SK-N-SH treated with all-trans-retinoic acid at 6 μM for 48 hours (cell line): ENCODE data around the gene INPP4B.

ENCODE experiments used
- ATAC-seq: fragments of 200-7000 bp; cut with Tn5 transposase; 3 replicates; pipeline ENCODE4 v1.9.1; 2020; ENCODE audit warnings: mild to moderate bottlenecking, moderate library complexity
- ARNTL ChIP-seq: fragments of 450-650 bp; formaldehyde crosslinking; IDR thresholded peaks from 2 replicates; pipeline ENCODE4 v1.5.0; 2020; ENCODE audit warnings: low read depth, mild to moderate bottlenecking, moderate library complexity, borderline replicate concordance
- BACH2 ChIP-seq: fragments of 250-450 bp; sonication (Bioruptor Pico); IDR thresholded peaks from 2 replicates; pipeline ENCODE4 v1.9.0; 2021; ENCODE audit warnings: mild to moderate bottlenecking, borderline replicate concordance
- CREB5 ChIP-seq: fragments of 250-450 bp; sonication (Bioruptor Pico); IDR thresholded peaks from 2 replicates; pipeline ENCODE4 v1.5.1; 2020; ENCODE audit warnings: low read depth, mild to moderate bottlenecking, moderate library complexity
- CSDC2 ChIP-seq: fragments of 250-450 bp; sonication (Bioruptor Pico); IDR thresholded peaks from 2 replicates; pipeline ENCODE4 v1.5.0; 2020; ENCODE audit warnings: mild to moderate bottlenecking, moderate library complexity
- CSRNP3 ChIP-seq: fragments of 250-450 bp; sonication (Bioruptor Pico); IDR thresholded peaks from 2 replicates; pipeline ENCODE4 v1.5.1; 2021; ENCODE audit warnings: mild to moderate bottlenecking, moderate library complexity
- ESRRG ChIP-seq: fragments of 250-450 bp; sonication (Bioruptor Pico); IDR thresholded peaks from 2 replicates; pipeline ENCODE4 v1.6.1; 2021; ENCODE audit warnings: mild to moderate bottlenecking
- GLIS3 ChIP-seq: fragments of 250-450 bp; sonication (Bioruptor Pico); IDR thresholded peaks from 2 replicates; pipeline ENCODE4 v1.5.0; 2020; ENCODE audit warnings: mild to moderate bottlenecking, moderate library complexity
- ISL1 ChIP-seq: fragments of 250-450 bp; sonication (Bioruptor Pico); IDR thresholded peaks from 2 replicates; pipeline ENCODE4 v2.1.2; 2022; ENCODE audit warnings: mild to moderate bottlenecking, moderate library complexity
- OSR1 ChIP-seq: fragments of 250-450 bp; sonication (Bioruptor Pico); IDR thresholded peaks from 2 replicates; pipeline ENCODE4 v1.8.0; 2022; ENCODE audit warnings: moderate library complexity, mild to moderate bottlenecking, inconsistent platforms
- POU6F1 ChIP-seq: fragments of 250-450 bp; sonication (Bioruptor Pico); IDR thresholded peaks from 2 replicates; pipeline ENCODE4 v1.8.0; 2021; ENCODE audit warnings: low read depth, mild to moderate bottlenecking, moderate library complexity, borderline replicate concordance
- RARB ChIP-seq: fragments of 250-450 bp; sonication (Bioruptor Pico); IDR thresholded peaks from 2 replicates; pipeline ENCODE4 v1.8.0; 2021; ENCODE audit warnings: mild to moderate bottlenecking, moderate library complexity
- SNAI2 ChIP-seq: fragments of 250-450 bp; sonication (Bioruptor Pico); IDR thresholded peaks from 2 replicates; pipeline ENCODE4 v1.5.0; 2020; ENCODE audit warnings: mild to moderate bottlenecking, moderate library complexity
- TCF4 ChIP-seq: fragments of 250-450 bp; sonication (Bioruptor Pico); IDR thresholded peaks from 2 replicates; pipeline ENCODE4 v1.8.0; 2021; ENCODE audit warnings: mild to moderate bottlenecking, moderate library complexity, borderline replicate concordance
- TOX ChIP-seq: fragments of 250-450 bp; sonication (Bioruptor Pico); IDR thresholded peaks from 2 replicates; pipeline ENCODE4 v1.8.0; 2021; ENCODE audit warnings: mild to moderate bottlenecking, moderate library complexity, borderline replicate concordance
- TSHZ2 ChIP-seq: fragments of 250-450 bp; sonication (Bioruptor Pico); IDR thresholded peaks from 2 replicates; pipeline ENCODE4 v1.5.0; 2020; ENCODE audit warnings: mild to moderate bottlenecking, moderate library complexity
- ZC3H10 ChIP-seq: fragments of 250-450 bp; sonication (Bioruptor Pico); IDR thresholded peaks from 2 replicates; pipeline ENCODE4 v1.5.1; 2021; ENCODE audit warnings: mild to moderate bottlenecking, moderate library complexity
- ZFP3 ChIP-seq: fragments of 250-450 bp; sonication (Bioruptor Pico); IDR thresholded peaks from 2 replicates; pipeline ENCODE4 v1.5.0; 2020; ENCODE audit warnings: mild to moderate bottlenecking, moderate library complexity
- ZFP30 ChIP-seq: fragments of 450-650 bp; formaldehyde crosslinking; IDR thresholded peaks from 2 replicates; pipeline ENCODE4 v1.5.0; 2022; ENCODE audit warnings: mild to moderate bottlenecking, moderate library complexity
- ZNF565 ChIP-seq: fragments of 450-650 bp; formaldehyde crosslinking; conservative IDR thresholded peaks from 2 replicates; pipeline ENCODE4 v1.5.0; 2020; ENCODE audit warnings: low read depth, mild to moderate bottlenecking, moderate library complexity
- ZNF8 ChIP-seq: fragments of 450-650 bp; formaldehyde crosslinking; IDR thresholded peaks from 2 replicates; pipeline ENCODE4 v1.5.0; 2020; ENCODE audit warnings: mild to moderate bottlenecking, moderate library complexity

Gene INPP4B

GRCh38 chr4:142566243-142566642 lies 279.9 kb downstream of the INPP4B start:
- no peak for ATAC-seq
- TF ChIP-seq CREB5 (CRISPR knock-in tag) = no peak
- no peak for TF ChIP-seq GLIS3 (CRISPR knock-in tag)
- TF ChIP-seq TOX = no peak
- no peak for TF ChIP-seq ISL1 (CRISPR knock-in tag)
- no peak for TF ChIP-seq CSDC2 (CRISPR knock-in tag)
- TF ChIP-seq TSHZ2 = no peak
- no peak for TF ChIP-seq ZC3H10 (CRISPR knock-in tag)
- TF ChIP-seq ESRRG = no peak
- TF ChIP-seq ZFP3 (CRISPR knock-in tag) = no peak
- TF ChIP-seq ARNTL (CRISPR knock-in tag) = no peak
- TF ChIP-seq ZNF8 = no peak
- TF ChIP-seq CSRNP3 = no peak
- TF ChIP-seq POU6F1 = no peak
- no peak for TF ChIP-seq TCF4 (CRISPR knock-in tag)

- TF ChIP-seq RARB (no peak), ISL1 (CRISPR knock-in tag) (no peak), POU6F1 (no peak), ZNF565 (CRISPR knock-in tag) (no peak), CREB5 (CRISPR knock-in tag) (no peak), CSRNP3 (no peak), ZFP30 (no peak), ESRRG (no peak), GLIS3 (CRISPR knock-in tag) (no peak), ZFP3 (CRISPR knock-in tag) (no peak), BACH2 (CRISPR knock-in tag) (no peak), TCF4 (CRISPR knock-in tag) (no peak), TSHZ2 (no peak), CSDC2 (CRISPR knock-in tag) (no peak), SNAI2 (CRISPR knock-in tag) (no peak), OSR1 (no peak), ZC3H10 (CRISPR knock-in tag) (no peak), TOX (no peak)
- ATAC-seq = no peak
These were observed 280.3 kb downstream of the INPP4B start for GRCh38 chr4:142565771-142566170.
